ENCODE results near the gene BRME1. TPM values are rescaled to one million over a fixed set of nuclear protein-coding genes. Genes with fewer than 3 reads are reported as not detected.
A peak's percentile ranks its signal among the peaks of the same experiment; 100 is the strongest.

The BRME1 gene
- total RNA-seq, 2 donors from 2014 or later = 3.7 TPM; not detected in 1

- H3K27me3 ChIP-seq (replicated peaks; ENCODE audit: insufficient read depth) = no peaks in the 10 kb centered on the region
- ATAC-seq (ENCODE audit: insufficient number of reproducible peaks, low FRiP score, low read depth) = no peak
- TF ChIP-seq CTCF (IDR thresholded peaks at IDR 0.05) = no peak
- DNase-seq (ENCODE audit: low spot score) = no peak
- H3K4me3 ChIP-seq = peak overlapping the region; percentile 69
- H3K36me3 ChIP-seq = no peaks in the 10 kb centered on the region
- no peaks in the 10 kb centered on the region for H3K9me3 ChIP-seq
- peaks cover 5 to 7% of the 10 kb centered on the region in 2 donors for H3K4me1 ChIP-seq (ENCODE audit: control insufficient read depth in 1 of 2, low read depth in 2 of 2)
- H3K27ac ChIP-seq = peak overlapping the region in 1 of 2 donors; percentile 31
These were observed 31.8 kb upstream of the BRME1 start for GRCh38 chr19:13937479-13938300.

- Histone ChIP-seq H3K9me3 (no peaks in the 10 kb centered on the region), H3K4me1 (ENCODE audit: control insufficient read depth in 1 of 2, low read depth in 2 of 2) (peaks cover 5 to 7% of the 10 kb centered on the region in 2 donors), H3K27ac (no peak overlapping the region), H3K27me3 (replicated peaks; ENCODE audit: insufficient read depth) (no peaks in the 10 kb centered on the region), H3K4me3 (no peak overlapping the region), H3K36me3 (no peaks in the 10 kb centered on the region)
- no peak for DNase-seq (ENCODE audit: low spot score)
- TF ChIP-seq CTCF (IDR thresholded peaks at IDR 0.05) = no peak
- ATAC-seq (ENCODE audit: insufficient number of reproducible peaks, low FRiP score, low read depth) = no peak
These were observed 30.0 kb upstream of the BRME1 start for GRCh38 chr19:13935765-13936510.

GRCh38 chr19:13934785-13935109 is 28.8 kb upstream of the BRME1 start:
- Histone ChIP-seq H3K4me3 (no peak overlapping the region), H3K4me1 (ENCODE audit: control insufficient read depth in 1 of 2, low read depth in 2 of 2) (peaks cover 5 to 7% of the 10 kb centered on the region in 2 donors), H3K27me3 (replicated peaks; ENCODE audit: insufficient read depth) (no peaks in the 10 kb centered on the region), H3K9me3 (no peaks in the 10 kb centered on the region), H3K27ac (no peak overlapping the region), H3K36me3 (no peaks in the 10 kb centered on the region)
- ATAC-seq (ENCODE audit: insufficient number of reproducible peaks, low FRiP score, low read depth) (no peak), DNase-seq (ENCODE audit: low spot score) (no peak)
- no peak for TF ChIP-seq CTCF (IDR thresholded peaks at IDR 0.05)

- DNase-seq (ENCODE audit: low spot score) = no peak
- H3K4me3 ChIP-seq = no peak overlapping the region
- no peaks in the 10 kb centered on the region for H3K27me3 ChIP-seq (replicated peaks; ENCODE audit: insufficient read depth)
- no peaks in the 10 kb centered on the region for H3K9me3 ChIP-seq
- H3K36me3 ChIP-seq = no peaks in the 10 kb centered on the region
- peaks cover 3 to 5% of the 10 kb centered on the region in 2 donors for H3K4me1 ChIP-seq (ENCODE audit: control insufficient read depth in 1 of 2, low read depth in 2 of 2)
- TF ChIP-seq CTCF (IDR thresholded peaks at IDR 0.05) = no peak
- ATAC-seq (ENCODE audit: insufficient number of reproducible peaks, low FRiP score, low read depth) = no peak
- no peak overlapping the region for H3K27ac ChIP-seq
These were observed 27.0 kb upstream of the BRME1 start for GRCh38 chr19:13932911-13933393.

GRCh38 chr19:13932149-13932637 is 26.3 kb upstream of the BRME1 start:
- Histone ChIP-seq H3K27ac (no peak overlapping the region), H3K4me3 (no peak overlapping the region), H3K27me3 (replicated peaks; ENCODE audit: insufficient read depth) (no peaks in the 10 kb centered on the region), H3K36me3 (no peaks in the 10 kb centered on the region), H3K4me1 (ENCODE audit: control insufficient read depth in 1 of 2, low read depth in 2 of 2) (no peaks in the 10 kb centered on the region), H3K9me3 (no peaks in the 10 kb centered on the region)
- TF ChIP-seq CTCF (IDR thresholded peaks at IDR 0.05) = no peak
- ATAC-seq (ENCODE audit: insufficient number of reproducible peaks, low FRiP score, low read depth) = no peak
- no peak for DNase-seq (ENCODE audit: low spot score)
